A549 (cell line): ENCODE results near the gene LSP1.

Experiments
- BHLHE40 ChIP-seq: IDR thresholded peaks from 2 replicates; pipeline ENCODE4 v1.6.1; 2012; ENCODE audit warnings: low read depth, low read length, inconsistent platforms
- E2F6 ChIP-seq: IDR thresholded peaks from 2 replicates; pipeline ENCODE4 v1.6.1; 2012; ENCODE audit warnings: low read depth, borderline replicate concordance
- ELK1 ChIP-seq: fragments of 150-350 bp; IDR thresholded peaks from 2 replicates; pipeline ENCODE4 v1.6.1; 2014; ENCODE audit warnings: low read depth, mild to moderate bottlenecking, low read length
- MAZ ChIP-seq: fragments of 150-350 bp; IDR thresholded peaks from 2 replicates; pipeline ENCODE4 v1.6.1; 2014; ENCODE audit warnings: antibody characterized with exemption, low read depth, low read length, borderline replicate concordance
- MYC ChIP-seq: IDR thresholded peaks from 2 replicates; pipeline ENCODE4 v1.6.1; 2012; ENCODE audit warnings: mild to moderate bottlenecking, inconsistent platforms, low read length, improper control_type of control experiment, borderline replicate concordance
- NR3C1 ChIP-seq: fragments of >200 bp; sonication (Bioruptor Twin); formaldehyde crosslinking; IDR thresholded peaks from 3 replicates; pipeline ENCODE4 v1.6.1; 2017
- POLR2A ChIP-seq: IDR thresholded peaks from 2 replicates; pipeline ENCODE4 v1.6.1; 2012; ENCODE audit warnings: mild to moderate bottlenecking, low read length
- RAD21 ChIP-seq, 2 experiments: fragments of >200 bp in 1 of 2; sonication (Bioruptor Twin) in 1 of 2; formaldehyde crosslinking in 1 of 2; IDR thresholded peaks in 1 of 2; conservative IDR thresholded peaks in 1 of 2; 2 replicates in 1 of 2; 3 replicates in 1 of 2; pipeline ENCODE4 v1.6.1; 2012 to 2018; ENCODE audit warnings: inconsistent platforms in 1 of 2
- RNF2 ChIP-seq: fragments of 200-600 bp; sonication (generic); IDR thresholded peaks from 2 replicates; pipeline ENCODE4 v1.6.1; 2016; ENCODE audit warnings: low read depth, mild to moderate bottlenecking, antibody characterized with exemption, moderate library complexity, borderline replicate concordance
- SMC3 ChIP-seq: fragments of >200 bp; sonication (Bioruptor Twin); formaldehyde crosslinking; IDR thresholded peaks from 3 replicates; pipeline ENCODE4 v1.6.1; 2018; ENCODE audit warnings: inconsistent platforms
- TF ChIP-seq, protein P1 (sequence below): fragments of >200 bp; sonication (Bioruptor Twin); formaldehyde crosslinking; IDR thresholded peaks from 3 replicates; pipeline ENCODE4 v1.5.1; 2016
- TF ChIP-seq, protein P2 (sequence below): fragments of 200-600 bp; sonication (generic); IDR thresholded peaks from 2 replicates; pipeline ENCODE4 v1.6.1; 2016; ENCODE audit warnings: antibody characterized with exemption, mild to moderate bottlenecking, moderate library complexity
- TF ChIP-seq, protein P3 (sequence below): fragments of 450-650 bp; IDR thresholded peaks from 2 replicates; pipeline ENCODE4 v1.6.1; 2014; ENCODE audit warnings: antibody characterized with exemption
- TF ChIP-seq, protein P4 (sequence below): IDR thresholded peaks from 2 replicates; pipeline ENCODE4 v1.6.1; 2012

DNA sequence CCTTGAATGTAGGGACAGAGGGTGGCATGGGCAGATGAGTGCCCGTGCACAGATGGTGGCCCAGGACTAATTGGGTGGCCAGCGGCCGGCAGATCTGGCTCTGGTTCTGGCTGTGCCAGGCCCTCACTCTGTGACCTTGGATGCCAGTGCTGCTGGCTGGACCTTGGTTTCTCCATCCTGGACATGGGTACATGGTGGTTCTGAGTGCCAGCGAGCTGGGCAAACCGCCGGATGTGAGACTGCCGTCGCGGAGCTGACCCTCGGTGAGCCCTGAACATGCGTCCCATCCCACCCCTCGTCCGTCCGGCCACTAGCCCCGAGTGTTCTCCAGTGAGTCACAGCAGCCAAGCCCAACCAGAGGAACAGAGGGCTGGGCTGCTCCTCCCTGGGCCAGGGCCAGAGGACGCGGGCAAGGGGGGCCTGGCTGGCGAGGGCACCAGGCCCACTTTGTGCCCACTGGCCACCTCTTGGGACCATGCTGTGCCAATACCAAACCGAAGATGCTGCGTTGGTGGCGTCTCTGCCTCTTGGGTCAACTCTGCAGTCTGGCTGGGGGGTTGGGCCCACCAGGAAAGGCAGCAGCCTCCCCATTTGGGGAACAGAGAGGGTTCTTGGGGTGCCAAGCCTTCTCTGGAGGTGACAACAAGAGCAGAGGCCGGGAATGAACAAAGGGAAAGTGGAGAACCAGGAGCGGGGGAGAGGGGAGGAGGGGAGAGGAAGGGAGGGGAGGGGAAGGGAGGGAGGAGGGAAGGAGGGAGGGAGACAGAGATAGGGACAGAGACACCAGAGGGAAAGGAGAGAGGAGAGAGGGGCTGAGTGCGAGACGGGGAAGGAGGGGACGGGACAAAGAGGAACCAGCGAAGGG is 10.7 kb downstream of the LSP1 start:
- TF ChIP-seq, protein P1, sequence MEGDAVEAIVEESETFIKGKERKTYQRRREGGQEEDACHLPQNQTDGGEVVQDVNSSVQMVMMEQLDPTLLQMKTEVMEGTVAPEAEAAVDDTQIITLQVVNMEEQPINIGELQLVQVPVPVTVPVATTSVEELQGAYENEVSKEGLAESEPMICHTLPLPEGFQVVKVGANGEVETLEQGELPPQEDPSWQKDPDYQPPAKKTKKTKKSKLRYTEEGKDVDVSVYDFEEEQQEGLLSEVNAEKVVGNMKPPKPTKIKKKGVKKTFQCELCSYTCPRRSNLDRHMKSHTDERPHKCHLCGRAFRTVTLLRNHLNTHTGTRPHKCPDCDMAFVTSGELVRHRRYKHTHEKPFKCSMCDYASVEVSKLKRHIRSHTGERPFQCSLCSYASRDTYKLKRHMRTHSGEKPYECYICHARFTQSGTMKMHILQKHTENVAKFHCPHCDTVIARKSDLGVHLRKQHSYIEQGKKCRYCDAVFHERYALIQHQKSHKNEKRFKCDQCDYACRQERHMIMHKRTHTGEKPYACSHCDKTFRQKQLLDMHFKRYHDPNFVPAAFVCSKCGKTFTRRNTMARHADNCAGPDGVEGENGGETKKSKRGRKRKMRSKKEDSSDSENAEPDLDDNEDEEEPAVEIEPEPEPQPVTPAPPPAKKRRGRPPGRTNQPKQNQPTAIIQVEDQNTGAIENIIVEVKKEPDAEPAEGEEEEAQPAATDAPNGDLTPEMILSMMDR = no peak
- TF ChIP-seq, protein P2, sequence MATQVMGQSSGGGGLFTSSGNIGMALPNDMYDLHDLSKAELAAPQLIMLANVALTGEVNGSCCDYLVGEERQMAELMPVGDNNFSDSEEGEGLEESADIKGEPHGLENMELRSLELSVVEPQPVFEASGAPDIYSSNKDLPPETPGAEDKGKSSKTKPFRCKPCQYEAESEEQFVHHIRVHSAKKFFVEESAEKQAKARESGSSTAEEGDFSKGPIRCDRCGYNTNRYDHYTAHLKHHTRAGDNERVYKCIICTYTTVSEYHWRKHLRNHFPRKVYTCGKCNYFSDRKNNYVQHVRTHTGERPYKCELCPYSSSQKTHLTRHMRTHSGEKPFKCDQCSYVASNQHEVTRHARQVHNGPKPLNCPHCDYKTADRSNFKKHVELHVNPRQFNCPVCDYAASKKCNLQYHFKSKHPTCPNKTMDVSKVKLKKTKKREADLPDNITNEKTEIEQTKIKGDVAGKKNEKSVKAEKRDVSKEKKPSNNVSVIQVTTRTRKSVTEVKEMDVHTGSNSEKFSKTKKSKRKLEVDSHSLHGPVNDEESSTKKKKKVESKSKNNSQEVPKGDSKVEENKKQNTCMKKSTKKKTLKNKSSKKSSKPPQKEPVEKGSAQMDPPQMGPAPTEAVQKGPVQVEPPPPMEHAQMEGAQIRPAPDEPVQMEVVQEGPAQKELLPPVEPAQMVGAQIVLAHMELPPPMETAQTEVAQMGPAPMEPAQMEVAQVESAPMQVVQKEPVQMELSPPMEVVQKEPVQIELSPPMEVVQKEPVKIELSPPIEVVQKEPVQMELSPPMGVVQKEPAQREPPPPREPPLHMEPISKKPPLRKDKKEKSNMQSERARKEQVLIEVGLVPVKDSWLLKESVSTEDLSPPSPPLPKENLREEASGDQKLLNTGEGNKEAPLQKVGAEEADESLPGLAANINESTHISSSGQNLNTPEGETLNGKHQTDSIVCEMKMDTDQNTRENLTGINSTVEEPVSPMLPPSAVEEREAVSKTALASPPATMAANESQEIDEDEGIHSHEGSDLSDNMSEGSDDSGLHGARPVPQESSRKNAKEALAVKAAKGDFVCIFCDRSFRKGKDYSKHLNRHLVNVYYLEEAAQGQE = no peak
- TF ChIP-seq MYC (no peak), E2F6 (peak; percentile 44), RAD21 (conservative IDR thresholded peaks at IDR 0.05 in 1 of 2, IDR thresholded peaks at IDR 0.05 in 1 of 2) (no peak), MAZ (no peak), SMC3 (no peak), BHLHE40 (no peak), RNF2 (no peak), ELK1 (no peak), POLR2A (no peak), NR3C1 (no peak)
- TF ChIP-seq, protein P3, sequence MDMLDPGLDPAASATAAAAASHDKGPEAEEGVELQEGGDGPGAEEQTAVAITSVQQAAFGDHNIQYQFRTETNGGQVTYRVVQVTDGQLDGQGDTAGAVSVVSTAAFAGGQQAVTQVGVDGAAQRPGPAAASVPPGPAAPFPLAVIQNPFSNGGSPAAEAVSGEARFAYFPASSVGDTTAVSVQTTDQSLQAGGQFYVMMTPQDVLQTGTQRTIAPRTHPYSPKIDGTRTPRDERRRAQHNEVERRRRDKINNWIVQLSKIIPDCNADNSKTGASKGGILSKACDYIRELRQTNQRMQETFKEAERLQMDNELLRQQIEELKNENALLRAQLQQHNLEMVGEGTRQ = no peak
- TF ChIP-seq, protein P4, sequence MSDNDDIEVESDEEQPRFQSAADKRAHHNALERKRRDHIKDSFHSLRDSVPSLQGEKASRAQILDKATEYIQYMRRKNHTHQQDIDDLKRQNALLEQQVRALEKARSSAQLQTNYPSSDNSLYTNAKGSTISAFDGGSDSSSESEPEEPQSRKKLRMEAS = peak; percentile 79
